Measurements from ENCODE around the gene TMEM209.

Gene TMEM209

GRCh38 chr7:130216750-130217149, 11.5 kb upstream of the TMEM209 start:
- Histone ChIP-seq H3K4me3 (ENCODE audit: low read length) (no peak overlapping the region), H3K9me3 (ENCODE audit: control insufficient read depth, low read length) (no peaks in the 10 kb centered on the region), H3K4me1 (ENCODE audit: control insufficient read depth, insufficient read depth, low read length) (no peaks in the 10 kb centered on the region), H3K36me3 (ENCODE audit: control insufficient read depth, insufficient read depth, low read length, severe bottlenecking) (no peaks in the 10 kb centered on the region), H3K27me3 (replicated peaks; ENCODE audit: control insufficient read depth, insufficient read depth, low read length) (peaks cover 4% of the 10 kb centered on the region), H3K9ac (ENCODE audit: low read length) (no peak overlapping the region)
- DNase-seq (ENCODE audit: low read depth), result no peak

- Histone ChIP-seq H3K27me3 (replicated peaks; ENCODE audit: control insufficient read depth, insufficient read depth, low read length) (peaks cover 4% of the 10 kb centered on the region), H3K4me3 (ENCODE audit: low read length) (no peak overlapping the region), H3K36me3 (ENCODE audit: control insufficient read depth, insufficient read depth, low read length, severe bottlenecking) (no peaks in the 10 kb centered on the region), H3K4me1 (ENCODE audit: control insufficient read depth, insufficient read depth, low read length) (no peaks in the 10 kb centered on the region), H3K9me3 (ENCODE audit: control insufficient read depth, low read length) (no peaks in the 10 kb centered on the region), H3K9ac (ENCODE audit: low read length) (no peak overlapping the region)
- no peak for DNase-seq (ENCODE audit: low read depth)
Measured at GRCh38 chr7:130216025-130216424, 10.8 kb upstream of the TMEM209 start.

GRCh38 chr7:130213828-130214227, 8.6 kb upstream of the TMEM209 start:
- H3K9me3 ChIP-seq (ENCODE audit: control insufficient read depth, low read length), result no peaks in the 10 kb centered on the region
- H3K27me3 ChIP-seq (replicated peaks; ENCODE audit: control insufficient read depth, insufficient read depth, low read length), result no peaks in the 10 kb centered on the region
- no peak overlapping the region for H3K4me3 ChIP-seq (ENCODE audit: low read length)
- no peak for DNase-seq (ENCODE audit: low read depth)
- H3K36me3 ChIP-seq (ENCODE audit: control insufficient read depth, insufficient read depth, low read length, severe bottlenecking), result no peaks in the 10 kb centered on the region
- H3K4me1 ChIP-seq (ENCODE audit: control insufficient read depth, insufficient read depth, low read length), result peaks cover 7% of the 10 kb centered on the region
- no peak overlapping the region for H3K9ac ChIP-seq (ENCODE audit: low read length)

GRCh38 chr7:130210181-130210935, 5.2 kb upstream of the TMEM209 start:
- Histone ChIP-seq H3K9me3 (ENCODE audit: control insufficient read depth, low read length) (no peaks in the 10 kb centered on the region), H3K9ac (ENCODE audit: low read length) (peak overlapping the region; percentile 13), H3K4me3 (ENCODE audit: low read length) (no peak overlapping the region), H3K36me3 (ENCODE audit: control insufficient read depth, insufficient read depth, low read length, severe bottlenecking) (no peaks in the 10 kb centered on the region), H3K27me3 (replicated peaks; ENCODE audit: control insufficient read depth, insufficient read depth, low read length) (no peaks in the 10 kb centered on the region), H3K4me1 (ENCODE audit: control insufficient read depth, insufficient read depth, low read length) (peaks cover 24% of the 10 kb centered on the region)
- peak; percentile 76 for DNase-seq (ENCODE audit: low read depth)

- H3K27me3 ChIP-seq (replicated peaks; ENCODE audit: control insufficient read depth, insufficient read depth, low read length), result no peaks in the 10 kb centered on the region
Measured at GRCh38 chr7:130208516-130208915, 3.3 kb upstream of the TMEM209 start.

GRCh38 chr7:130207642-130208041, 2.4 kb upstream of the TMEM209 start, which contains the start of gene SSMEM1:
SSMEM1 (plus strand) TSS chr7:130207860; CDS start chr7:130207911, 51 bp downstream.
- no peak within 1 kb of the TSS for H3K4me3 ChIP-seq (ENCODE audit: low read length)
- H3K36me3 ChIP-seq (ENCODE audit: control insufficient read depth, insufficient read depth, low read length, severe bottlenecking), result peaks cover 9% of the 10 kb centered on the region
- H3K4me1 ChIP-seq (ENCODE audit: control insufficient read depth, insufficient read depth, low read length), result peaks cover 28% of the 10 kb centered on the region
- H3K9me3 ChIP-seq (ENCODE audit: control insufficient read depth, low read length), result no peaks in the 10 kb centered on the region
- H3K27me3 ChIP-seq (replicated peaks; ENCODE audit: control insufficient read depth, insufficient read depth, low read length), result no peaks in the 10 kb centered on the region
- H3K9ac ChIP-seq (ENCODE audit: low read length), result peak within 1 kb of the TSS; percentile 34
- DNase-seq (ENCODE audit: low read depth), result peak; percentile 68

More at GRCh38 chr7:130208516-130208915, 3.3 kb upstream of the TMEM209 start:
- no peak overlapping the region for H3K4me3 ChIP-seq (ENCODE audit: low read length)
- peaks cover 2% of the 10 kb centered on the region for H3K36me3 ChIP-seq (ENCODE audit: control insufficient read depth, insufficient read depth, low read length, severe bottlenecking)
- H3K4me1 ChIP-seq (ENCODE audit: control insufficient read depth, insufficient read depth, low read length), result peaks cover 28% of the 10 kb centered on the region
- no peaks in the 10 kb centered on the region for H3K9me3 ChIP-seq (ENCODE audit: control insufficient read depth, low read length)
- peak; percentile 61 for DNase-seq (ENCODE audit: low read depth)
- H3K9ac ChIP-seq (ENCODE audit: low read length), result no peak overlapping the region

GRCh38 chr7:130207033-130207432, 1.8 kb upstream of the TMEM209 start:
- Histone ChIP-seq H3K9me3 (ENCODE audit: control insufficient read depth, low read length) (no peaks in the 10 kb centered on the region), H3K27me3 (replicated peaks; ENCODE audit: control insufficient read depth, insufficient read depth, low read length) (no peaks in the 10 kb centered on the region), H3K9ac (ENCODE audit: low read length) (peak overlapping the region; percentile 34), H3K36me3 (ENCODE audit: control insufficient read depth, insufficient read depth, low read length, severe bottlenecking) (peaks cover 15% of the 10 kb centered on the region), H3K4me3 (ENCODE audit: low read length) (no peak overlapping the region), H3K4me1 (ENCODE audit: control insufficient read depth, insufficient read depth, low read length) (peaks cover 28% of the 10 kb centered on the region)
- no peak for DNase-seq (ENCODE audit: low read depth)

GRCh38 chr7:130201796-130202195, 3.4 kb downstream of the TMEM209 start:
- no peak for DNase-seq (ENCODE audit: low read depth)
- H3K9ac ChIP-seq (ENCODE audit: low read length), result no peak overlapping the region
- no peaks in the 10 kb centered on the region for H3K9me3 ChIP-seq (ENCODE audit: control insufficient read depth, low read length)
- no peak overlapping the region for H3K4me3 ChIP-seq (ENCODE audit: low read length)
- H3K4me1 ChIP-seq (ENCODE audit: control insufficient read depth, insufficient read depth, low read length), result peaks cover 13% of the 10 kb centered on the region
- peaks cover 52% of the 10 kb centered on the region for H3K36me3 ChIP-seq (ENCODE audit: control insufficient read depth, insufficient read depth, low read length, severe bottlenecking)
- no peaks in the 10 kb centered on the region for H3K27me3 ChIP-seq (replicated peaks; ENCODE audit: control insufficient read depth, insufficient read depth, low read length)

GRCh38 chr7:130197094-130197493, 8.1 kb downstream of the TMEM209 start:
- no peaks in the 10 kb centered on the region for H3K9me3 ChIP-seq (ENCODE audit: control insufficient read depth, low read length)
- H3K36me3 ChIP-seq (ENCODE audit: control insufficient read depth, insufficient read depth, low read length, severe bottlenecking), result peaks cover 55% of the 10 kb centered on the region
- no peak overlapping the region for H3K9ac ChIP-seq (ENCODE audit: low read length)
- no peak overlapping the region for H3K4me3 ChIP-seq (ENCODE audit: low read length)
- H3K27me3 ChIP-seq (replicated peaks; ENCODE audit: control insufficient read depth, insufficient read depth, low read length), result no peaks in the 10 kb centered on the region
- DNase-seq (ENCODE audit: low read depth), result no peak
- no peaks in the 10 kb centered on the region for H3K4me1 ChIP-seq (ENCODE audit: control insufficient read depth, insufficient read depth, low read length)

GRCh38 chr7:130196476-130196875, 8.7 kb downstream of the TMEM209 start:
- no peaks in the 10 kb centered on the region for H3K27me3 ChIP-seq (replicated peaks; ENCODE audit: control insufficient read depth, insufficient read depth, low read length)
- no peak overlapping the region for H3K4me3 ChIP-seq (ENCODE audit: low read length)
- H3K4me1 ChIP-seq (ENCODE audit: control insufficient read depth, insufficient read depth, low read length), result no peaks in the 10 kb centered on the region
- no peaks in the 10 kb centered on the region for H3K9me3 ChIP-seq (ENCODE audit: control insufficient read depth, low read length)
- no peak for DNase-seq (ENCODE audit: low read depth)
- H3K9ac ChIP-seq (ENCODE audit: low read length), result no peak overlapping the region
- H3K36me3 ChIP-seq (ENCODE audit: control insufficient read depth, insufficient read depth, low read length, severe bottlenecking), result peaks cover 55% of the 10 kb centered on the region

GRCh38 chr7:130195396-130195795, 9.8 kb downstream of the TMEM209 start:
- H3K4me3 ChIP-seq (ENCODE audit: low read length), result no peak overlapping the region
- no peak for DNase-seq (ENCODE audit: low read depth)
- H3K9ac ChIP-seq (ENCODE audit: low read length), result no peak overlapping the region
- H3K4me1 ChIP-seq (ENCODE audit: control insufficient read depth, insufficient read depth, low read length), result no peaks in the 10 kb centered on the region
- no peaks in the 10 kb centered on the region for H3K9me3 ChIP-seq (ENCODE audit: control insufficient read depth, low read length)
- H3K27me3 ChIP-seq (replicated peaks; ENCODE audit: control insufficient read depth, insufficient read depth, low read length), result no peaks in the 10 kb centered on the region
- peaks cover 50% of the 10 kb centered on the region for H3K36me3 ChIP-seq (ENCODE audit: control insufficient read depth, insufficient read depth, low read length, severe bottlenecking)

- Histone ChIP-seq H3K27me3 (replicated peaks; ENCODE audit: control insufficient read depth, insufficient read depth, low read length) (no peaks in the 10 kb centered on the region), H3K9me3 (ENCODE audit: control insufficient read depth, low read length) (no peaks in the 10 kb centered on the region), H3K36me3 (ENCODE audit: control insufficient read depth, insufficient read depth, low read length, severe bottlenecking) (peaks cover 28% of the 10 kb centered on the region), H3K4me3 (ENCODE audit: low read length) (no peak overlapping the region), H3K9ac (ENCODE audit: low read length) (no peak overlapping the region), H3K4me1 (ENCODE audit: control insufficient read depth, insufficient read depth, low read length) (peaks cover 7% of the 10 kb centered on the region)
- DNase-seq (ENCODE audit: low read depth), result no peak
Measured at GRCh38 chr7:130191791-130192190, 13.4 kb downstream of the TMEM209 start.
